Activated naive CD4-positive, alpha-beta T cell treated with anti-CD3 and anti-CD28 coated beads, Interleukin-2, amount 50 U/mL, for 24 hours (primary cell): Measurements from ENCODE around the gene PPP2R2C.

Experiments used
- H3K27ac Mint-ChIP-seq: one replicate; pipeline ENCODE4 v1.8.0; 2021; ENCODE audit warnings: mild to moderate bottlenecking, mixed read lengths
- H3K27me3 Mint-ChIP-seq: one replicate; pipeline ENCODE4 v1.8.0; 2021; ENCODE audit warnings: mixed read lengths
- H3K36me3 Mint-ChIP-seq: one replicate; pipeline ENCODE4 v1.8.0; 2021; ENCODE audit warnings: mixed read lengths
- H3K4me1 Mint-ChIP-seq: one replicate; pipeline ENCODE4 v1.8.0; 2021; ENCODE audit warnings: mixed read lengths
- H3K4me3 Mint-ChIP-seq: one replicate; pipeline ENCODE4 v1.8.0; 2021; ENCODE audit warnings: mild to moderate bottlenecking, mixed read lengths
- H3K9me3 Mint-ChIP-seq: one replicate; pipeline ENCODE4 v1.8.0; 2021; ENCODE audit warnings: mixed read lengths

Gene PPP2R2C

DNA sequence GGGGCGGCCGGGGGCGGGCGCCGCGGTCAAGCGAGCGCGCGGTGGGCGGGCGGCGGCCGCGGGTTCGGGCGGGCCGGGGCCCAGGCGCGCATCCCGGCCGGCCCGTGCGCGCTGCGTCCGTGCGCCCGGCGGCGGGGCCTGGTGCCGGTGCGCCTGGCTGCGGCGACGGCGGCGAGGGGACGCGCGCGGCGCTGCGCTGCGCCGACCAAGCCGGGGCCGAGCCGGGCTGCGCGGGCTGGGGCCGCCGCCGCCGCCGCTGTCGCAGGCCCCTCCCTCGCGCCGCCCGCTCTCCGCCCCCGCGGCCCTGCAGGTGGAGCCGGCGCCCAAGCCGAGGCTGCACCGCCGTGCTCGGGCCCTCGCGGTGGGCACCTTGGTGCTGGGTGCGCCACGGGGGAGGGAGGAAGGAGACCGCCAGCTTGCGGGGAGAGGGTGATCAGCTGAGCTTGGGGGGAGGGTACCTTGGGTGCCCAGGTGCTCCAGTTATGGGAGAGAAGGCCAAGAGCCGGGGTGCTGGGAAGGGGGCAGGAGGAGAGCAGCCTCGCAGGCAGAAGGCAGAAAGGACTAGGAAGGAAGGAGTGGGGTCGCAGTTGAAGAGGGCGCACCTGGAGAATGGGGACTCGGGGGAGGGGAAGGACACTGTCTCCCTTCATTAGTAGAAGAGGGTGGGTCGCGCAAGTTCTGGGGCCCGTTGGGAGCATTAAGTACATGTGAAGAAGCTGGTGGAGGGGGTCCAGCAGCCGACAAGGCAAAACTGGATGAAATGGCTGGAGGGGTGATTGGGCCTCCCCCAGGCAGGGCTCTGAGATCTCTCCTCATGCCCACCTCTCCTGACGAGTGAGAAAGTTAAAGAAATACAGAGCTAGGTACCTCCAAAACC is at the start of gene PPP2R2C:
PPP2R2C (minus strand) TSS at position 228 of the 877 bp plus-strand sequence. CDS start 385 bp downstream, outside the sequence.
- Mint-ChIP-seq H3K9me3 (no peaks in the 10 kb centered on the region), H3K27me3 (peaks cover 33% of the 10 kb centered on the region), H3K4me3 (peak within 1 kb of the TSS; percentile 49)

DNA sequence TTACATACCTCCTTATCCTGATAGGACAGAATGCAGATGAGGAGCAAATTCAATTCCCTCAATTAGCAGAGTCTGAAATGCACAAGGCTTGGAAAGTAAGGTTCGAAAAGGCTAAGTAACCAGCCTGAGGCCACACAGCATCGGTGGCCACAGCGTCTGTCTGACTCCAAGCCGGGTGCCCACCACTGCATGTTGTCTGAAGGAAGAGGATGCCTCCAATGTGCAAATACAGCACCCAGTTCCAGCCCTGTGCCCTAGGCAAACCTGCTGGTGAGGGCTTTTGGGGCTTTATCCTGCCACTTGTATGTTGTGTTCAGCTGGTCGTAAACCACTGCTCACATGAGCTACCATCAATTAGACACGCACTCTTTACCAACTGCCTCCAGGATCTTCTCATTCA is 48.6 kb upstream of the PPP2R2C start:
- Mint-ChIP-seq H3K4me1 (no peaks in the 10 kb centered on the region), H3K9me3 (peaks cover 5% of the 10 kb centered on the region), H3K27ac (no peak overlapping the region), H3K36me3 (peaks cover 2% of the 10 kb centered on the region), H3K4me3 (no peak overlapping the region), H3K27me3 (peaks cover 5% of the 10 kb centered on the region)

More for the DNA sequence above, at the start of gene PPP2R2C:
- H3K27ac Mint-ChIP-seq = no peak within 1 kb of the TSS
- peaks cover 3% of the 10 kb centered on the region for H3K4me1 Mint-ChIP-seq
- H3K36me3 Mint-ChIP-seq = no peaks in the 10 kb centered on the region

DNA sequence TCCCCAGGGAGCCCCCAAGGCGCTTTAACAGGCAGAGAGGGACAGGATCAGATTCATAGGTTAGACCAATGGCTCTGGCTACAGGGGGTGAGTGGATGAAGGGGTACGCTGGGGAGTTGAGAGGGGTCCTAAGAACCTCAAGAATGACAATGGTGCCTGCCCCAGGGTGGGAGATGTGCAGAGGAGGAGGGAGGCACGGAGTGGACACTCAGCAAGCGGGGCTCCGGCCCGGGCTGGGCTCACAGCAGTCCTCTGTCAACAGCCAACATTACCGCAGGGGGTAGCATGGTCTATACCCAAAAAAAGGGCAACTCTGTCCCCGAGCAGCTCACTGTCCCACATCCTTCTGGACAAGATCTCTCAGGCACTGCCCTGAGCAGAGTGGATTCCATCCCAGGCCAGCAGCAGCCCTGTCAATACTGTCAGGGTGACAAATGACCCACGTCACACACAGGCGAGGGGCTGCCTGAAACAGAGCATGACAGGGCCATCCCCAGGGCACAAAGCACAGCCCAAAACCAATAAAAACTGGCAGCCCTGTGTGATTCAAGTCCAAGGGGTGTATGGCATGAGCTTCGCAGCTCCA is 47.7 kb upstream of the PPP2R2C start:
- Mint-ChIP-seq H3K4me1 (no peaks in the 10 kb centered on the region), H3K9me3 (peaks cover 5% of the 10 kb centered on the region), H3K27me3 (peaks cover 5% of the 10 kb centered on the region), H3K4me3 (no peak overlapping the region), H3K27ac (no peak overlapping the region), H3K36me3 (peaks cover 2% of the 10 kb centered on the region)

DNA sequence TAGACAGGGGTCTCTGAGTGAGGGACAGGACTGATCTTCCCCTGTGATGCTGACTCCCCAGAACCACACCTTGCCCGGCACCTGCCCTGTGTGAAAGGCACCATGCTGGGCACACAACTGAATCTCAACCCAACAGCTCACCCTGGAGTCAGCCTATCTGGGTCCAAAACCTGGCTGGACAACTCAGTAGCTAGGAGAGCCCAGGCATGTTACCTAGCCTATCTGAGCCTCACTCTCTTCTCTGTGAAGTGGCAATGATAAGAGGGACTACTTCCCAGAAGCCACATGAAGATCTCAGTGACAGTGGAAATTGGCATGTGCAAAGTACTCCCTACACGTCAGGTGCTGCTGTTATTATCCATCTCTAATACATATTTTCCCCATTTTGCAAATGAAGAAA is 44.8 kb upstream of the PPP2R2C start:
- H3K4me3 Mint-ChIP-seq = no peak overlapping the region
- no peak overlapping the region for H3K27ac Mint-ChIP-seq
- peaks cover 5% of the 10 kb centered on the region for H3K9me3 Mint-ChIP-seq
- H3K27me3 Mint-ChIP-seq = peaks cover 5% of the 10 kb centered on the region
- peaks cover 2% of the 10 kb centered on the region for H3K36me3 Mint-ChIP-seq
- H3K4me1 Mint-ChIP-seq = no peaks in the 10 kb centered on the region

DNA sequence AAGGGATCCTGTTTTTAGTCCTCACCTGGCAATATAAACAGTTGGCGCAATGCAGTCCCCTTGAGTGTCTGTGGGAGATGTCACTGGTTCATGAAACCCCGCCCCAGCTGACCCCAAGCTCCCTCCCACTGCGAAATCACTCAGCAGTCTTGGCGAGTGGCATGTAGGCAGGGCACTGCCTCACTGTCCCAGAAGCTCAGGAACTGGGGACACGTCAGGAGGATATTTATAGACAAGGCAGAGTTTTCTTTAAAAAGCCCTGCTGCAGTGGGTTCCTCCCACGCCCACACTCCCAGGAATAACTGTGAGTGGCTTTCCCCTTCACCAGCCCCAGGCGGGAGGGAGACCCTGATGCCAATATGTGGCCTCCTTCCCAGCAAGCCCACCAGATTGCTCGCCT is 44.3 kb upstream of the PPP2R2C start:
- H3K9me3 Mint-ChIP-seq = peaks cover 5% of the 10 kb centered on the region
- no peak overlapping the region for H3K4me3 Mint-ChIP-seq
- peaks cover 5% of the 10 kb centered on the region for H3K27me3 Mint-ChIP-seq
- no peaks in the 10 kb centered on the region for H3K4me1 Mint-ChIP-seq
- H3K36me3 Mint-ChIP-seq = peaks cover 2% of the 10 kb centered on the region
- H3K27ac Mint-ChIP-seq = no peak overlapping the region

DNA sequence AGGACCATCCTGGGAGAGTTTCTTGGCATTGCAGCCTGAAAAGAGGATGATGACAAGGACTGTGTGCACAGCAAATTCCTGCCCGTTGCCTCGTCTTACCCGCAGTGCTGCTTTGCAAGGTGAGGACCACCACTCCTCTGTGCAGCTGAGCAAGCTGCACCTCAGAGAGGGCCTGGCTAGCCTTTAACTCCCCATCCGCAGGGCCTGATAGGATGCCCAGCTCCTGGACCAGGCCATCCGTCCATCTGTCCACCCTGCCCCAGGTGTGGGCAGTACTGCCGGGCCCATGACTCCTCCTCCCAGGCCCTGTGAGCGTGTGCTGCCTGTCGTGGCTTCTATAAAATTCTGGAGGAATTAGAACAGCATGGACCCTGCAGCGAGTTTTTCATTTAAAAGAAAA is 43.9 kb upstream of the PPP2R2C start:
- Mint-ChIP-seq H3K27ac (no peak overlapping the region), H3K27me3 (peaks cover 5% of the 10 kb centered on the region), H3K9me3 (peaks cover 5% of the 10 kb centered on the region), H3K4me1 (no peaks in the 10 kb centered on the region), H3K4me3 (no peak overlapping the region), H3K36me3 (peaks cover 2% of the 10 kb centered on the region)

DNA sequence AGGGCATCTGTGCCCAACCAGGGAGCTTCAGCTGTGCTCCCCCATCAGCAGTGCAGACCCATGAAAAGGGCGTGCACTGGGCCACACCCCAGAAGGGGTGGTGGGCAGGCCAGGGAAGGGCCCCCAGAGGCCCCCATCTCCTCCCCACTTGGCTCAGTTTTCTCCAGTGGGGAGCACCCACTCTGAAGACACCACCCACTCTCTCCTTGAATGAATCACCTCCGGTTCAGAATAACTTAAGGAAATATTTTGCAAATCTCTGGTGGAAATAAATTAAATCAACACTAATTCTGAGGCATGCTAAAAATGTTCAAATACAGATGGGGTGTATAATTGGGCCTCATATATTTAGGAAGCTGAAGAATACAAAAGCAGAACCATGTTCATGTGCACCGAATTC is 41.3 kb upstream of the PPP2R2C start:
- no peak overlapping the region for H3K4me3 Mint-ChIP-seq
- H3K9me3 Mint-ChIP-seq = peaks cover 10% of the 10 kb centered on the region
- no peaks in the 10 kb centered on the region for H3K4me1 Mint-ChIP-seq
- peaks cover 2% of the 10 kb centered on the region for H3K36me3 Mint-ChIP-seq
- H3K27ac Mint-ChIP-seq = no peak overlapping the region
- H3K27me3 Mint-ChIP-seq = peaks cover 5% of the 10 kb centered on the region

DNA sequence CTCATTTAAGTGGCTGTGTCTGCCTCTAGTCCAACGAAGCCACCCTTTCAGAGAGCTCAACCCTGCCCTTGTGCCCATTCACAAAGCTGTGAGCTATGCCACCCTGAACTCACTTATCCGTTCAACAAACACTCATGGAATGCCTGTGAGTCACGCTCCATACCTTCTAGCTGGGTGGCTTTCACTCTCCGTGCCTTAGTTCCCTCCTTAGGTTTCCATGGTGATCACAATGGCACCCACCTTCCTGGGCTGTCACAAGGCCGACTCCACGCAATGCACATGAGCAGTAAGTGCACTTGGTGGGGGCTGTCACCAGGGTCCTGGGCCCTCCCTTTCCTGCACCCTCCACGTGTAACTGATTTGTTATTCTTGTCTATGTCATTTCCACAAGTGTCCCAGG is 37.2 kb upstream of the PPP2R2C start:
- H3K9me3 Mint-ChIP-seq = peaks cover 13% of the 10 kb centered on the region
- no peaks in the 10 kb centered on the region for H3K4me1 Mint-ChIP-seq
- H3K27me3 Mint-ChIP-seq = peaks cover 2% of the 10 kb centered on the region
- no peak overlapping the region for H3K4me3 Mint-ChIP-seq
- peaks cover 3% of the 10 kb centered on the region for H3K36me3 Mint-ChIP-seq
- H3K27ac Mint-ChIP-seq = no peak overlapping the region

DNA sequence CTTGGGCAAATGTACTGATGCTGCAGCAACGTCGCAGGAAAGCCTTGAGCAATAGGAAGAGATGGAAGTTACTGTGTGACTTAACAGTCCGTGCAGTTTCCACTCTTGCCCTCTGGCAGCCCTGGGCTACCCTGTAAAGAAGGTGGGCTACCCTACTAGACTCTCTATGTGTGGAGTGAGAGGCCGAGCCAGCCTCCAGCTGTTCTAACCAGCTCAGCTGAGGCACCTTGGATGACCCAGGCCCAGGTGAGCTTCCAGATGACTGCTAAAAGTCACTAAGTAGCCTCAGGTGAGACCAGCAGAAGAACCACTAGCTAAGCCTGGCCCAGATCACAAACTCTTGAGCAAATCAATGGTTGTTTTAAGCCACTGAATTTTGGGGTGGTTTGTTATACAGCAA is 34.9 kb upstream of the PPP2R2C start:
- Mint-ChIP-seq H3K36me3 (peaks cover 3% of the 10 kb centered on the region), H3K4me1 (no peaks in the 10 kb centered on the region), H3K27ac (no peak overlapping the region), H3K4me3 (no peak overlapping the region), H3K9me3 (peaks cover 29% of the 10 kb centered on the region), H3K27me3 (peaks cover 7% of the 10 kb centered on the region)

DNA sequence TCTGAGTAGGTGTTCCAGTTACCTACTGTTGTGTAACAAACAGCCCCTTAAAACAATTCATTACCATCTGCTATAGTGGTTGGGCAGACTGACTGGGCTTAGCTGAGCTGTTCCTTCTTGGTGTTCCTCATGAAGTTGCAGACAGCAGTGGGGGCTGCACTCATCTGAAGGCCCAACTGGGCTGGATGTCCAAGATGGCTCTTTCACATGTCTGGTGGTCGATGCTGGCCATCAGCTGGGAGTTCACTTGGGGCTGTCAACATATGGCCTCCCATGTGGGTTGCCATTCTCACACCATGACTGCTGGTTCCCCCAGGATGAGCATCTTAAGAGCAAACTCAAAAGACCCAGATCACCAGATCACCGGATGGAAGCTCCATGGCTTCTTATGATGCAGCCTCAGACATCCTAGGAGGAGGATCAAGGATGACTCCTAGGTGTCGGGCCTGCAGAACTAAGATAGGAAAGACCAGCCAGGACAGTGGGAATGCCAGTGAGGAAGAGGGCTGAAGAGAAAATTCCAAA is 34.3 kb upstream of the PPP2R2C start:
- H3K4me1 Mint-ChIP-seq = no peaks in the 10 kb centered on the region
- H3K4me3 Mint-ChIP-seq = no peak overlapping the region
- H3K27me3 Mint-ChIP-seq = peaks cover 9% of the 10 kb centered on the region
- H3K9me3 Mint-ChIP-seq = peaks cover 29% of the 10 kb centered on the region
- H3K27ac Mint-ChIP-seq = no peak overlapping the region
- peaks cover 3% of the 10 kb centered on the region for H3K36me3 Mint-ChIP-seq

DNA sequence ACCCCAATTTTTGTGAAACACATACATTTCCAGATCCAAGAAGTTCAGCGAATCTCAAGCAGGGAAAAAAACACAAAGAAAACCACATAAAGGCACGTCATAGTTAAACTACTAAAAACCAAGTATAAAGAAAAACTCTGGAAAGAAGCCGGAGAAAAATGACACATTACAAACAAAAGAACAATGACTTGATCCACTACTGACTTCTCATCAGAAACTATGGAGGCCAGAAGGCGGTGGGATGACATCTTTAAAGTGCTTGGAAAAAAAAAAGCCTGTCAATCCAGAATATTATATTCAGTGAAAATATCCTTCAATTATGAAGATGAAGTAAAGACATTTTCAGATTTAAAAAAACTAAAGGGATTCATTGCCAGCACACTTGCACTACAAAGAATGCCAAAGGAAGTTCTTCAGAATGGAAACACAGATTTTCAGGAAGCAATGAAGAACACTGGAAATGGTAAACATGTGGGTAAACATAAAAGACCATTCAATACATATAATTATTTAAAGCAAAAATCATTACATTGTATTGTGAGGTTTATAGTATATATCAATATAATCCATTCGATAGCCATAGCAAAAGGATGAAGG is 32.6 kb upstream of the PPP2R2C start:
- H3K4me1 Mint-ChIP-seq = no peaks in the 10 kb centered on the region
- H3K27ac Mint-ChIP-seq = no peak overlapping the region
- H3K36me3 Mint-ChIP-seq = peaks cover 3% of the 10 kb centered on the region
- peaks cover 10% of the 10 kb centered on the region for H3K27me3 Mint-ChIP-seq
- no peak overlapping the region for H3K4me3 Mint-ChIP-seq
- H3K9me3 Mint-ChIP-seq = peaks cover 24% of the 10 kb centered on the region

DNA sequence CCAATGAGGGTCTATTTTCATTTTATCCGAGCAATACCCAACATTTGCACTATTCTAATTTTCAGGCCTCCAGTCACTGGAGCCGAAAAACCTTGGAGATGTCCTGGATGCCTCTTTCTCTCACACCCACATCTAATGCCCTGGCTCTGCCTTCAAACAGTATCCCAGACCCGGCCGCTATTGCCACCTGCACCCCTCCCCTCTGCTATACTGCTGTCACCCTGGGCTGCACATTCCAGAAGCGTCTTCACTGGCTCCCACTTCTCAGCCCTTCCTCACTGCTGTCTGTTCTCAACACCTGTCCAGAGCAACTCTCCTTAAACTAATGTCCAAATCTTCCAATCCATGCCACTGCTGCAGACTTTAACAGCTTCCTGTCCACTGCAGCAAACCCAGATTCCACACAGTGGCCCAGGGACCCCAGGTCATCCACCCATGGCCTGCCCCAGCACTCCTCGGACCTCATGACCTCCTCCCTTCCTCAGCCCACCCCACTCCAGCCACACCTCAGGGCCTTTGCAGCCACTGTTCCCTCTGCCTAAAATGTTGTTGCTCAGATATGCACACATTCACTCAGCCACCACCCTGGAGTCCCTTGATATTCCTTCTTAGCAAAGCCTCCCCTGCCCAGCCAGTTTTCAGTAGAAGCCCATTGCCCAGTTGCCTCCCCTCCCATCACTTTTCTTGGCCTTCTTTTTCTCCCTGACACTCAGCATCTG is 30.5 kb upstream of the PPP2R2C start:
- H3K27ac Mint-ChIP-seq = no peak overlapping the region
- H3K4me1 Mint-ChIP-seq = no peaks in the 10 kb centered on the region
- H3K27me3 Mint-ChIP-seq = peaks cover 12% of the 10 kb centered on the region
- H3K4me3 Mint-ChIP-seq = no peak overlapping the region
- peaks cover 3% of the 10 kb centered on the region for H3K36me3 Mint-ChIP-seq
- H3K9me3 Mint-ChIP-seq = peaks cover 24% of the 10 kb centered on the region

DNA sequence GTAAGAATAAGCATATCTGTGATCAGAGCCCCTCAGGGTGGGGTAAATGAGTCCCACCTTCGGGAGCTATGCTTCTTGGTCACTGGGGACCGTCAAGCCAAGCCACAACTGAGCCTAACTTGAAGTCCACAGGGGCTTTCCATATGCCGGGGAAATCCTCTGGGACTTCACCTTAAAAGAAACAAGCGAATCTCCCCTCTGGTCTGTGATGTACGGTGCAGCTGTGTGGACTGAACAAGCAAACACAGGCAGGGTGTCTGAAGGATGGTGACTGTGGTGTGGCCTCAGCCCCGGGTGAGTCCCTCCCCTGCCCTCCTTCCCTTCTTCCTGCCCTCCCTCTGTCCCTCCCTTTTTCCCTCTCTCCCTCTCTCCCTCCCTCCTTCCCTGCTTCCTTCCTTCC is 29.7 kb upstream of the PPP2R2C start:
- Mint-ChIP-seq H3K4me3 (no peak overlapping the region), H3K27ac (no peak overlapping the region), H3K27me3 (peaks cover 12% of the 10 kb centered on the region), H3K36me3 (peaks cover 3% of the 10 kb centered on the region), H3K4me1 (no peaks in the 10 kb centered on the region), H3K9me3 (peaks cover 24% of the 10 kb centered on the region)

DNA sequence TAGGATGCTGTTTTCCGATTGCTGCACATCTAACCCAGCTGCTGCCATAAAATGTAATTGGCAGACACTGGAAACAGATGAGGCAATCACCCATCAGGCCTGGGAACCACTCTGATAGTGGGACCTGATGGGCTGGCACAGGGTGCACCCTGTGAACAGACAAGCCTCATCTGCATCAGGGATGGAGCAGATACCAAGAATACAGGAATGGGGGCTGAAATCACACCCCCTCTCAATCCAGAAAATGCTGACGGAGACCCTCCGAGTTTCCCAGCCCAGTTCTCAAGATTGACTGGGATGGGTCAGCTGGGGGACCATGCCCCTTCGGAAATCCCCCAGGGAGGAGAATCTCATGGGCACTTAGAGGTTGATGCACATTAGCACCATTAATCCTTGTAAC is 28.8 kb upstream of the PPP2R2C start:
- Mint-ChIP-seq H3K27ac (no peak overlapping the region), H3K9me3 (peaks cover 20% of the 10 kb centered on the region), H3K4me3 (no peak overlapping the region), H3K4me1 (no peaks in the 10 kb centered on the region), H3K36me3 (peaks cover 3% of the 10 kb centered on the region), H3K27me3 (peaks cover 10% of the 10 kb centered on the region)

DNA sequence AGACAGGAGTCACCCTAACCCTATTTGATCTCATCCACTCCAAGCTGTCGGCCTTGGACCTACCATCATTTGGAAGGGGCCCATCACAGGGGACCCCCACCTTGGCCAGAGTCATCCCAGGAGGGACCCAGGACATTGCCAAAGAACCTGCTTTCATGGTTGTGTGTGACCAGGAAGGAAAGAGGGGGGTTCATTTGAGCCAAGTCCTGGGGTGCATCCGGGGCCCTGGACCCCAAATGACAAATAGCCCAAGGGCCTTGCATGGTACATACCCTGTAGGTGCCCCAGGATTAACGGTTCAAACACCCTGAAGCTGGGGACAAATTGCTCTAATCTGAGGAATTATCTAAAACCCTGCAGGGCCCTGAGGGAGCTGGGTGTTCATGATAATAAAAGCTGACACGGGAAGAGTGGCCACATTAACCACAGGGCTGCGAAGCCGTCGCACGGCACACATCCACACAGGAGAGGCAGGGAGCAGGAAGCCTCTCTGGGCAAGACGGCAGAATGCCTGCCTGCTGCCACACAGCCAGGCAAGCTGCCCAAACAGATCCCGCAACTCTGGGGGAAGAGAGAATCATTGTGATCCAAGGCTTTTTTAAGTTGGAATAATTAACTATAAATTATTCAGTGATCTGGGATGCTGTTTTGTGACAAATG is 28.2 kb upstream of the PPP2R2C start:
- H3K36me3 Mint-ChIP-seq = peaks cover 3% of the 10 kb centered on the region
- H3K27ac Mint-ChIP-seq = no peak overlapping the region
- no peak overlapping the region for H3K4me3 Mint-ChIP-seq
- peaks cover 17% of the 10 kb centered on the region for H3K9me3 Mint-ChIP-seq
- no peaks in the 10 kb centered on the region for H3K4me1 Mint-ChIP-seq
- peaks cover 11% of the 10 kb centered on the region for H3K27me3 Mint-ChIP-seq
